PC-9 (cell line): ENCODE results near the gene SUPT3H. TPM values are rescaled to one million over a fixed set of nuclear protein-coding genes. Genes with fewer than 3 reads are reported as not detected.
"Not testable (repeated sequence)": the region's sequence is repeated elsewhere in the genome, so short reads cannot be mapped to it uniquely, and the experiment has no call there.

Source experiments
- BruUV-seq: library from RNA; stranded (reverse); fragments of 400-500 nt; replicated peaks from 2 replicates; lab custom pipeline; 2021; lab: Mats Ljungman, UMichigan
- CTCF ChIA-PET: fragments of 300-600 bp; sonication (Branson Sonifier 250); formaldehyde crosslinking; loops from one replicate; lab custom pipeline; 2022; ENCODE audit warnings: antibody characterized with exemption; lab: Charles Lee
- POLR2A ChIA-PET: fragments of 300-600 bp; sonication (Branson Sonifier 250); formaldehyde crosslinking; loops from one replicate; lab custom pipeline; 2022; ENCODE audit warnings: antibody characterized with exemption; ENCODE audit not compliant: unreplicated experiment; lab: Charles Lee
- DNase-seq, 2 experiments: peaks; one replicate each; pipeline versions ENCODE4 v3.0.0 to v3.0.0-alpha.2; 2015 to 2022; ENCODE audit warnings: mixed read lengths in 1 of 2
- H2AFZ ChIP-seq: fragments of 200-600 bp; sonication (generic); 2 replicates; pipeline ENCODE4 v1.8.1; 2017; ENCODE audit warnings: antibody characterized with exemption
- H3F3A ChIP-seq: fragments of 200-600 bp; sonication (generic); 2 replicates; pipeline ENCODE4 v1.8.1; 2017; ENCODE audit warnings: antibody characterized with exemption, mild to moderate bottlenecking, low read depth; ENCODE audit not compliant: insufficient read depth
- H3K27ac ChIP-seq: fragments of 200-600 bp; sonication (generic); 2 replicates; pipeline ENCODE4 v1.6.1; 2016; ENCODE audit warnings: mixed run types
- H3K27me3 ChIP-seq: fragments of 200-600 bp; sonication (generic); 2 replicates; pipeline ENCODE4 v1.6.1; 2016; ENCODE audit warnings: low read depth, mixed run types; ENCODE audit not compliant: insufficient read depth
- H3K36me3 ChIP-seq: fragments of 200-600 bp; sonication (generic); 2 replicates; pipeline ENCODE4 v1.6.1; 2016; ENCODE audit warnings: low read depth, mixed run types
- H3K4me1 ChIP-seq: fragments of 200-600 bp; sonication (generic); replicated peaks from 2 replicates; pipeline ENCODE4 v1.6.1; 2016; ENCODE audit warnings: mixed run types; ENCODE audit not compliant: insufficient read depth
- H3K4me2 ChIP-seq: fragments of 200-600 bp; sonication (generic); 2 replicates; pipeline ENCODE4 v1.6.1; 2017; ENCODE audit warnings: mixed run types
- H3K4me3 ChIP-seq: fragments of 200-600 bp; sonication (generic); 2 replicates; pipeline ENCODE4 v1.6.1; 2016; ENCODE audit warnings: mixed run types
- H3K79me2 ChIP-seq: fragments of 200-600 bp; sonication (generic); 2 replicates; pipeline ENCODE4 v1.6.1; 2017; ENCODE audit warnings: low read depth, mixed run types
- H3K9me2 ChIP-seq: fragments of 200-600 bp; sonication (generic); 2 replicates; pipeline ENCODE4 v1.8.1; 2017; ENCODE audit warnings: mild to moderate bottlenecking; ENCODE audit not compliant: insufficient read depth
- H3K9me3 ChIP-seq: fragments of 200-600 bp; sonication (generic); 2 replicates; pipeline ENCODE4 v1.8.1; 2016; ENCODE audit warnings: low read depth; ENCODE audit not compliant: insufficient read depth
- H4K20me1 ChIP-seq: fragments of 200-600 bp; sonication (generic); 2 replicates; pipeline ENCODE4 v1.8.1; 2017; ENCODE audit not compliant: insufficient read depth
- EZH2 ChIP-seq: fragments of 200-600 bp; sonication (generic); IDR thresholded peaks from 2 replicates; pipeline ENCODE4 v1.8.0; 2017; ENCODE audit warnings: antibody characterized with exemption, low read depth
- intact Hi-C: fragments of 100-400 bp; cut with micrococcal nuclease; formaldehyde crosslinking; loops from one replicate; pipeline ENCODE4 v1.10.0; 2022; ENCODE audit not compliant: unreplicated experiment
- total RNA-seq: library from RNA; stranded (reverse); gene quantifications from 2 replicates; pipeline ENCODE4 v1.2.3, GENCODE V29; 2021
- TF ChIP-seq, protein P1 (sequence below): fragments of 200-600 bp; sonication (generic); conservative IDR thresholded peaks from 2 replicates; pipeline ENCODE4 v1.6.1; 2017; ENCODE audit warnings: mixed run types, antibody characterized with exemption, mild to moderate bottlenecking, moderate library complexity

The SUPT3H gene
- total RNA-seq, 1 experiment from 2014 or later: 9.2 TPM

GRCh38 chr6:45185403-45186251 is 192.1 kb downstream of the SUPT3H start:
- H3K4me3 ChIP-seq: no peak overlapping the region
- no peak for TF ChIP-seq EZH2
- TF ChIP-seq, protein P1, sequence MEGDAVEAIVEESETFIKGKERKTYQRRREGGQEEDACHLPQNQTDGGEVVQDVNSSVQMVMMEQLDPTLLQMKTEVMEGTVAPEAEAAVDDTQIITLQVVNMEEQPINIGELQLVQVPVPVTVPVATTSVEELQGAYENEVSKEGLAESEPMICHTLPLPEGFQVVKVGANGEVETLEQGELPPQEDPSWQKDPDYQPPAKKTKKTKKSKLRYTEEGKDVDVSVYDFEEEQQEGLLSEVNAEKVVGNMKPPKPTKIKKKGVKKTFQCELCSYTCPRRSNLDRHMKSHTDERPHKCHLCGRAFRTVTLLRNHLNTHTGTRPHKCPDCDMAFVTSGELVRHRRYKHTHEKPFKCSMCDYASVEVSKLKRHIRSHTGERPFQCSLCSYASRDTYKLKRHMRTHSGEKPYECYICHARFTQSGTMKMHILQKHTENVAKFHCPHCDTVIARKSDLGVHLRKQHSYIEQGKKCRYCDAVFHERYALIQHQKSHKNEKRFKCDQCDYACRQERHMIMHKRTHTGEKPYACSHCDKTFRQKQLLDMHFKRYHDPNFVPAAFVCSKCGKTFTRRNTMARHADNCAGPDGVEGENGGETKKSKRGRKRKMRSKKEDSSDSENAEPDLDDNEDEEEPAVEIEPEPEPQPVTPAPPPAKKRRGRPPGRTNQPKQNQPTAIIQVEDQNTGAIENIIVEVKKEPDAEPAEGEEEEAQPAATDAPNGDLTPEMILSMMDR: no peak
- H3K27me3 ChIP-seq: no peaks in the 10 kb centered on the region
- no peak overlapping the region for H2AFZ ChIP-seq
- no TSS peak for BruUV-seq
- H3K27ac ChIP-seq: no peak overlapping the region
- H3K36me3 ChIP-seq: no peaks in the 10 kb centered on the region
- no peaks in the 10 kb centered on the region for H3K79me2 ChIP-seq
- peaks cover 9% of the 10 kb centered on the region; the same call in 1 of the 2 replicates for H3K4me1 ChIP-seq
- intact Hi-C loops: no loop called here
- no peak overlapping the region for H3K4me2 ChIP-seq
- no peaks in the 10 kb centered on the region for H3K9me3 ChIP-seq
- CTCF ChIA-PET: no interaction called here
- peaks cover 5% of the 10 kb centered on the region; the same call in 1 of the 2 replicates for H3F3A ChIP-seq
- no peaks in the 10 kb centered on the region for H3K9me2 ChIP-seq
- no peak for DNase-seq
- H4K20me1 ChIP-seq: no peaks in the 10 kb centered on the region
- POLR2A ChIA-PET: interaction anchor here (0.5 to 0.7 kb wide), 2 partner anchors 98 to 780 kb away, joined by 3 read pairs; no protein-coding TSS in a partner anchor

DNA sequence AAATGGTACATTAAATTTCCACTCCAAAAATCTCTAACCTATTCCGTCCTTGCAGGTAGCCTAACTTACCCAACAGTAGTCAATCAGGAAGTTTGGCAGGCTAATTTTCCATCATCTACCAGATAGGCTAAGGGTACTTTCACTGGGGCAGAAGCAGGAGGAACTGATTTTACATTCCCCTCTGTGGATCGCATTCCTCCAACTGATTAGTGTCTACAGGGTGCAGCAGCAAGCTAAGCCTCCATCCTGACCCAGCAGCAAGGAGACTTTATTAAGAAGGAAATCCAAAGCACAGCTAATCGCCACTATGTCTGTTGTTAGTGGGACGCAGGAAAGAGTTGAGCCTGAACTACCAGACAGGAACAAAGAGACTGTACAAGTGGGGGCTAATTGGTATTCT is 192.8 kb downstream of the SUPT3H start:
- H4K20me1 ChIP-seq: no peaks in the 10 kb centered on the region
- TF ChIP-seq, protein P1: no peak
- TF ChIP-seq EZH2: no peak
- H3F3A ChIP-seq: peaks cover 5% of the 10 kb centered on the region; the same call in 1 of the 2 replicates
- CTCF ChIA-PET: no interaction called here
- no peaks in the 10 kb centered on the region for H3K79me2 ChIP-seq
- H3K9me2 ChIP-seq: no peaks in the 10 kb centered on the region
- POLR2A ChIA-PET: interaction anchor here (0.7 kb wide), 1 partner anchor 98 kb away, joined by 3 read pairs; no protein-coding TSS in a partner anchor
- no peak for DNase-seq
- no peak overlapping the region for H2AFZ ChIP-seq
- peaks cover 9% of the 10 kb centered on the region; the same call in 1 of the 2 replicates for H3K4me1 ChIP-seq
- H3K27me3 ChIP-seq: no peaks in the 10 kb centered on the region
- no peak overlapping the region for H3K27ac ChIP-seq
- no peak overlapping the region for H3K4me3 ChIP-seq
- H3K4me2 ChIP-seq: no peak overlapping the region
- H3K36me3 ChIP-seq: no peaks in the 10 kb centered on the region
- intact Hi-C loops: no loop called here
- H3K9me3 ChIP-seq: no peaks in the 10 kb centered on the region
- BruUV-seq: no TSS peak

DNA sequence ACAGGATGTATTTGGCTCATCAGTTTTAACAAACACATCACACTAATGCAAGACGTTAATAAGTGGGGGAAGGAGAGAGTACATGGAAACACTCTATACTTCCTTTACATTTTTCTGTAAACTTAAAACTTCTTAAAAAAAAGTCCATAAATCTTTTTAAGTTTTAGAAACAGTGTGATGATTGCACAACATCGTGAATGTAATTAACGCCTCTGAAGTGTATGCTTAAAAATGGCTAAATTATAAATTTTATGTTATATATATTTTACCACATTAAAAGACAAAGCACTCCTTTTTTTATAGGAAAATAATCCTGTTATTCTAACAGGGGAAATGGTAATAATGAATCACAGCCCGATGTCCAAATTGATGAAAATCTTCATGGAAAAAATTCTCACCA is 193.7 kb downstream of the SUPT3H start:
- Histone ChIP-seq H3K4me2 (no peak overlapping the region), H3K36me3 (no peaks in the 10 kb centered on the region), H3K9me2 (no peaks in the 10 kb centered on the region), H3K9me3 (no peaks in the 10 kb centered on the region), H3K27me3 (no peaks in the 10 kb centered on the region), H3K79me2 (no peaks in the 10 kb centered on the region), H3F3A (peaks cover 5% of the 10 kb centered on the region; the same call in 1 of the 2 replicates), H4K20me1 (no peaks in the 10 kb centered on the region), H3K27ac (no peak overlapping the region), H2AFZ (no peak overlapping the region), H3K4me3 (no peak overlapping the region), H3K4me1 (peaks cover 9% of the 10 kb centered on the region; the same call in 1 of the 2 replicates)
- POLR2A ChIA-PET: no interaction called here
- CTCF ChIA-PET: no interaction called here
- TF ChIP-seq EZH2: no peak
- TF ChIP-seq, protein P1: no peak
- intact Hi-C loops: no loop called here
- no TSS peak for BruUV-seq
- no peak for DNase-seq

DNA sequence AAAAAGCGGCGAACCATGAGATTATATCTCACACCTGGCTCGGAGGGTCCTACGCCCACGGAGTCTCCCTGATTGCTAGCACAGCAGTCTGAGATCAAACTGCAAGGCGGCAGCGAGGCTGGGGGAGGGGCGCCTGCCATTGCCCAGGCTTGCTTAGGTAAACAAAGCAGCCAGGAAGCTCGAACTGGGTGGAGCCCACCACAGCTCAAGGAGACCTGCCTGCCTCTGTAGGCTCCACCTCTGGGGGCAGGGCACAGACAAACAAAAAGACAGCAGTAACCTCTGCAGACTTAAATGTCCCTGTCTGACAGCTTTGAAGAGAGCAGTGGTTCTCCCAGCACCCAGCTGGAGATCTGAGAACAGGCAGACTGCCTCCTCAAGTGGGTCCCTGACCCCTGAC is 201.4 kb downstream of the SUPT3H start:
- intact Hi-C loops, H3K27ac ChIP-seq, BruUV-seq, POLR2A ChIA-PET, CTCF ChIA-PET, H4K20me1 ChIP-seq, H3K9me3 ChIP-seq, H3K4me1 ChIP-seq, H3K79me2 ChIP-seq, H3K4me3 ChIP-seq, H3K4me2 ChIP-seq, H3K9me2 ChIP-seq, DNase-seq, H2AFZ ChIP-seq, H3F3A ChIP-seq, H3K27me3 ChIP-seq, H3K36me3 ChIP-seq: not testable (repeated sequence)
